ENCODE measurements around the gene PROSER3. TPM values are rescaled to one million over a fixed set of nuclear protein-coding genes. Genes with fewer than 3 reads are reported as not detected.

The PROSER3 gene
- total and polyA plus RNA-seq, 9 of the 15 experiments (the other 6 are each of a cell fraction or from before 2014, with no cell fraction given), result 1.0 to 39.5 (median 5.1) TPM

GRCh38 chr19:35757749-35758608, at the start of gene PROSER3 (continued):
- TF ChIP-seq PBX2 (CRISPR knock-in tag; IDR thresholded peaks at IDR 0.05; ENCODE audit: low read depth) (peak; percentile 72), PBX2 (tag; conservative IDR thresholded peaks at IDR 0.05; ENCODE audit: low read depth) (peak; percentile 99), MAFK (IDR thresholded peaks at IDR 0.05; ENCODE audit: low read length) (no peak), ZBTB17 (CRISPR knock-in tag; IDR thresholded peaks at IDR 0.05) (peak; percentile 57; the same call in 1 of the 2 replicates), CREM (IDR thresholded peaks at IDR 0.05; ENCODE audit: low read depth) (peak; percentile 63), ZBTB9 (CRISPR knock-in tag; IDR thresholded peaks at IDR 0.05) (0 out of 2 replicates have a peak, but pooled peaks have one; percentile 31), JUND (IDR thresholded peaks at IDR 0.05; ENCODE audit: borderline replicate concordance, low read depth, low read length) (peak; percentile 14; the same call in 1 of the 2 replicates), JUND (tag; IDR thresholded peaks at IDR 0.05; ENCODE audit: borderline replicate concordance, low read depth, low read length) (0 out of 3 replicates have a peak, but pooled peaks have one; percentile 31), CBFB (CRISPR knock-in tag; IDR thresholded peaks at IDR 0.05) (peak; percentile 97), HDAC8 (tag; IDR thresholded peaks at IDR 0.05) (peak; percentile 70; the same call in 1 of the 2 replicates), HBP1 (CRISPR knock-in tag; IDR thresholded peaks at IDR 0.05) (no peak), ZNF280A (IDR thresholded peaks at IDR 0.05; ENCODE audit: low read depth, partially characterized antibody) (no peak), KLF1 (tag; IDR thresholded peaks at IDR 0.05) (0 out of 2 replicates have a peak, but pooled peaks have one; percentile 61), CEBPZ (IDR thresholded peaks at IDR 0.05; ENCODE audit: borderline replicate concordance, low read depth, low read length) (peak; percentile 94), ETV1 (tag; conservative IDR thresholded peaks at IDR 0.05; ENCODE audit: low read depth) (peak; percentile 96), ZFX (CRISPR knock-in tag; IDR thresholded peaks at IDR 0.05) (peak; percentile 73)

Measured in K562 (cell line).